Coronary artery (tissue), 2 donors: ENCODE data around the gene CEP112.

ENCODE experiments used
- DNase-seq: peaks from one replicate; pipeline ENCODE4 v3.0.0-alpha.2; 2017; ENCODE audit warnings: low spot score
- H3K27ac ChIP-seq, 2 donors: fragments of 200-600 bp; sonication (generic); one replicate each; pipeline ENCODE4 v1.5.1; 2016 to 2019
- H3K4me3 ChIP-seq: fragments of 200-600 bp; sonication (generic); 2 replicates; pipeline ENCODE4 v1.5.1; 2016; ENCODE audit warnings: mild to moderate bottlenecking, moderate library complexity
- TF ChIP-seq, protein P1 (sequence below): fragments of 200-600 bp; sonication (generic); IDR thresholded peaks from one replicate; pipeline ENCODE4 v1.5.1; 2019; ENCODE audit warnings: antibody characterized with exemption

The CEP112 gene

DNA sequence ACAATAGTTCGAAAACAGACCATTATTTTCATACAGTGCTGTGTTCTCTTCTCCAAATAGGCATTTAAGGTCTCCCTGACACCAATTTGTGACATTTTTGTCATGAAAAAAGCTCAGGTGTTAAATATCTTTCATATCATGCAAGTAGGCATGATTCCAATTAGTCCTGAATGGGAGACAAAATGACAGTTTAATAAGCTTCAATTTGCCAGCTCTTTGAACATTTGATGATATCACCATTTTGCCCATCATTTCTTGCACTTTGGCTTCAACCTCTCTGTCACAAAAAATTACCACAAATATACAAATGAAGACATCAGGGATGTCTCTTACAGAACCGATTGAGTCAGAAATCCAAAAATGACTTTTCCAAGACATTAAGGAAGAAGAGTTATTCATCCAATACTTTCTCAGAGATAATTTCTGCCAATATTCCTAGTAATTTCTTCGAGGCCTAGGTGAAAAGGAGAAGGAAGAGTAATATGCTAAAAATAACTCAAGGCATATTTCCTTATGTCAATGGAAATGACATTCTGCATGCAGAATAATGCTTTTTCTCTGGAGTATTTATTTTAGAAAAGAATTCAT lies 298.1 kb downstream of the CEP112 start:
- no peak for DNase-seq
- Histone ChIP-seq H3K27ac (no peak overlapping the region), H3K4me3 (no peak overlapping the region)
- TF ChIP-seq, protein P1, sequence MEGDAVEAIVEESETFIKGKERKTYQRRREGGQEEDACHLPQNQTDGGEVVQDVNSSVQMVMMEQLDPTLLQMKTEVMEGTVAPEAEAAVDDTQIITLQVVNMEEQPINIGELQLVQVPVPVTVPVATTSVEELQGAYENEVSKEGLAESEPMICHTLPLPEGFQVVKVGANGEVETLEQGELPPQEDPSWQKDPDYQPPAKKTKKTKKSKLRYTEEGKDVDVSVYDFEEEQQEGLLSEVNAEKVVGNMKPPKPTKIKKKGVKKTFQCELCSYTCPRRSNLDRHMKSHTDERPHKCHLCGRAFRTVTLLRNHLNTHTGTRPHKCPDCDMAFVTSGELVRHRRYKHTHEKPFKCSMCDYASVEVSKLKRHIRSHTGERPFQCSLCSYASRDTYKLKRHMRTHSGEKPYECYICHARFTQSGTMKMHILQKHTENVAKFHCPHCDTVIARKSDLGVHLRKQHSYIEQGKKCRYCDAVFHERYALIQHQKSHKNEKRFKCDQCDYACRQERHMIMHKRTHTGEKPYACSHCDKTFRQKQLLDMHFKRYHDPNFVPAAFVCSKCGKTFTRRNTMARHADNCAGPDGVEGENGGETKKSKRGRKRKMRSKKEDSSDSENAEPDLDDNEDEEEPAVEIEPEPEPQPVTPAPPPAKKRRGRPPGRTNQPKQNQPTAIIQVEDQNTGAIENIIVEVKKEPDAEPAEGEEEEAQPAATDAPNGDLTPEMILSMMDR = no peak

DNA sequence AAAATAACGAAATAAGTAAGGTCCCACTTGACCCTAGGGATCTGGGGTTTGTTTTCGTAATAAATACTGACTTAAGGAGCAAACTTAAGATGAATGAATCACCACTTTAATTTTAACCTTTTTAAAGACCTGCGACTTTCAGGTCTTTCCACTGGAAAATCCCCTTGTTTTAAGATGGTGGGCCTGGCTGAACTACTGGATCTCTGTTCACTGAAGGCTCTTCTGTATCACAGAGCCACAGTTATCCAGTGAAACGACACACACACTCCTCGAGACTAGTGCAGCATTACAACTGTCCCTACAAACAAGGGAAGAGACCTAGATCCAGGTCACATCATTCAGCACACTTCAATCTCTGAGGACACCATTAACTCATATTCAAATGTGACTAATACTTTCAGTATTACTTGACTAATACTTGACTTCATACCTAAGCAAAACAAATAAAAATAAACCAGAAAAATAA lies 299.0 kb downstream of the CEP112 start:
- TF ChIP-seq, protein P1 = no peak
- no peak overlapping the region for H3K4me3 ChIP-seq
- no peak for DNase-seq
- no peak overlapping the region for H3K27ac ChIP-seq

DNA sequence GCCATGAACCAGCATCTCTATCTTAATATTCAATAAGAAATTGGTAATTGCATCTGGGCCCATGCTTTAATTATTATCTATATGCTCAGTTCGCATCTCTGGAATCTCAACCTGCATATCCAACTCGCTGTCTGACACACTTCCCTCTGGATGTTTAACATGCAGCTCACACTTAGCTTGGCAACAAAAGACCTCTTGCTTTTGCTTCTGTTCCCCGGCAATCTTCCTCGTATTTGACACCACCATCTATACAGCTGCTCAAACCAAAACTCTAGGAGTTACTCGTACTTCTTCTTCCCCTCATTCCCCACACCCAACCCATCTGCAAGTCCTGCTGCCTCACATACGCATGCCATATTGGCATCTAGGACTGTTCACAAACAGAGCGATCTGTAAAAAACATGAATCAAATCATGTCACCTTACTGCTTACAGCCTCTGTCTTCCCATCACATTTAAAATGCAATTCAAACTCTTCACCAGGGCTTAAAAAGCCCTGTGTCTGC lies 300.6 kb downstream of the CEP112 start:
- Histone ChIP-seq H3K27ac (no peak overlapping the region), H3K4me3 (no peak overlapping the region)
- TF ChIP-seq, protein P1 = no peak
- no peak for DNase-seq

DNA sequence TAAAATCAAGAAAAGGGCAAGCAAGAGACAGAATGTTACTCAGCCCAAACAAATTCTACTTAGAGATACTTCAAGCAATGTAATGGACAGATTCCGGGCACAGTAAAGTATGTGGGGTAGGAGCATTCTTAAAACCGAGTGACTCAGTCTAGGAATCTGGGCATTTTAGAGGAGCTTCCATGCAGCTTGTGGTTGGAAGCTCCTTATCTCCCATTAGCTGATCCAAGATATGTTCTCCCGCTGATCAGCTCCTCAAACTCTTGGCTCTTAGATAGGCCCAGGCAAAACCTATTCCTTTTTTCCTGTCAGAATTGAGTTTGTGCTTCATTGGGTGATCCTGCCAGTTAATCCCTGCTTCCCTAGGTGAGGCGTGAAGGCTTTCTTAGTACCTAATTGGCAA lies 303.3 kb downstream of the CEP112 start:
- no peak for DNase-seq
- H3K27ac ChIP-seq = no peak overlapping the region
- no peak overlapping the region for H3K4me3 ChIP-seq
- TF ChIP-seq, protein P1 = no peak

DNA sequence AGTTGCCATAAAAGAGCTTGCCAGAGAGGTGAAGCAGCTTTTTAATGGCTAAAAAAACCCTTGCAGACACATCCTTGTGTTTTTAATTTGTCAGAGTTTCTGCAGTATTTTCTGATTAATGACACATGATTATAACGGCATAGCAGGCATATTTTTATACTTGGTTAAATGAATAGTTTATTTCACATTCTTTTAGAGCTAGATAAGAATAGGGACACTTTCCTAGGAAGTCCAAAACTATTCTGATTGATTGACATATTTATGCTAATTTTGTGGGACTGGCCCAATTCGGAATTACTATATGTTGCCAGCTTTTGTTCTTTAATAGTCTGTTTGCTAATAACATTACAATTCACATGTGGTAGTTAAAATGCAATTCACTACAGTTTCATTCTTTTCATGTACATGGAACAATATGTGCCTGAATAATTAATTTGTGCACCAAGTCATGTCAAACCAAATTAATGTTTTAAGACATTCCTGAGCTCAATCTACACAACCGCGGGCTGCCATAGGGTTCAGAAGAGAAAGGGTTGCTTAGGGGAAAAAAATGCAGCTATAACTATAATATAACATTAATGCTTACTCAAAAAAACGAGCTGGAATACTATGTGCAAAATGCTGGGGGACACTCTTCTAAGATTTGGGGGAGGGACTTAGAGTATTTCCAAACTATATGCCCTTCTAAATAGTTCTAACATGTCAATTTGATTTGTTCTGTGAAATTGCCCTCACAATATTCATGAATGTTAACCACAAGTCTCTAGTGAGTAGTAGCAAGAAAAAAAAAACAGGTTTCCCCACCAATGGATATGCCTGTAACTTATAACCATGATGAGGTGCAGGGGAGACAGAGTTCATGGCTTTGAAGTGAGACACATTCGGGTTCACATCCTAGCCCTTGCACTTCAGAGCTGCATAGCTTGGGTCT lies 305.4 kb downstream of the CEP112 start:
- TF ChIP-seq, protein P1 = no peak
- Histone ChIP-seq H3K27ac (no peak overlapping the region), H3K4me3 (no peak overlapping the region)
- DNase-seq = no peak

DNA sequence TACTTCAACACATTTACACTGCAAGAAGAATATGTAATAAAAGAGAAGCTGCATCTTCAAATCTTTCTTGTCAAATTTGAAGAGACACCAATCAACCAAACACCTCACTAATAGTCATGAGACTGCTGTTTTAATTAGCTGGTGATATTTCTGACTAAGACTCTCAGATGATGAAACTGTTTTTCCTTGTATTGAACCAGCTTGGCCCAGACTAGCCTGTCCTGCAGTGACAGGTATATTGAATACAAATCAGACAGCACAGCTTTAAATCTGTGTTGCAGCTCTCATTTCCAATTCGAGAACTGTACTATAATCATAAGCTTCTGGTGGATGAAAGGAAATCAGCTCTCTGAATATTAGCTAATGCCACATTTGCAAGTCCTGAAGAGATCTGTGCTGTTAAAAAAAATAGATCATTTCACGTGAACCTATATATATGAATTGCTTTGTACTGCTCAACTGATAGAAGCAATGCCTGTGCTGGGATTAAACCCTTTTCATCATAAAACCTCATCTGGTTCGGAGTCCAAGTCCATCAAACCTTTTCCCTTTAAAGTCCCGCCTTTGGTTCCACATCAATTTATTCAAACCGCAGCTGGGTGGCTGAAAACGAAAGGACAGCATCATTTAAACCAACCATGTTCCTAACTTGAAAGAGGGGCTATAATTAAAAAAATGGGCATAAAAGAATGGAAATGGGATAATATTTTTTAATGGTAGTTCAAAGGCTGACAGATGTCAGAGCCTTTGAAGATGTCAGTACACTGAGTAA lies 306.2 kb downstream of the CEP112 start:
- no peak for DNase-seq
- H3K4me3 ChIP-seq = no peak overlapping the region
- no peak overlapping the region for H3K27ac ChIP-seq
- TF ChIP-seq, protein P1 = no peak
